Aorta (tissue), 5 donors: ENCODE data around the gene HSPA1A. TPM values are rescaled to one million over a fixed set of nuclear protein-coding genes. Genes with fewer than 3 reads are reported as not detected.

Experiments
- ATAC-seq: fragments of 200-7000 bp; cut with Tn5 transposase; one replicate; pipeline ENCODE4 v1.9.1; 2022; ENCODE audit warnings: moderate library complexity; ENCODE audit not compliant: low FRiP score
- DNase-seq, 2 donors: peaks; one replicate each; pipeline ENCODE4 v3.0.0-alpha.2; 2020
- H3K27ac ChIP-seq, 2 donors: one replicate each; pipeline ENCODE4 v1.5.1; 2013; ENCODE audit warnings: low read length in 2 of 2, mild to moderate bottlenecking in 2 of 2, moderate library complexity in 2 of 2, control low read depth in 1 of 2, inconsistent platforms in 1 of 2, low read depth in 1 of 2
- H3K27me3 ChIP-seq, 2 donors: one replicate each; pipeline ENCODE4 v1.6.1; 2013; ENCODE audit warnings: control low read depth in 1 of 2, low read length in 1 of 2, mild to moderate bottlenecking in 1 of 2, moderate library complexity in 1 of 2; ENCODE audit not compliant: insufficient read depth in 2 of 2, control insufficient read depth in 1 of 2
- H3K36me3 ChIP-seq, 2 donors: one replicate each; pipeline ENCODE4 v1.6.1; 2013; ENCODE audit warnings: control low read depth in 1 of 2, low read length in 1 of 2, mild to moderate bottlenecking in 1 of 2; ENCODE audit not compliant: insufficient read depth in 2 of 2, control insufficient read depth in 1 of 2
- H3K4me1 ChIP-seq, 2 donors: one replicate each; pipeline ENCODE4 v1.6.1; 2013; ENCODE audit warnings: low read length in 2 of 2, control low read depth in 1 of 2, mild to moderate bottlenecking in 1 of 2, moderate library complexity in 1 of 2; ENCODE audit not compliant: insufficient read depth in 2 of 2, control insufficient read depth in 1 of 2
- H3K4me3 ChIP-seq, 2 donors: one replicate each; pipeline ENCODE4 v1.5.1; 2013; ENCODE audit warnings: low read length in 2 of 2, control low read depth in 1 of 2, mild to moderate bottlenecking in 1 of 2
- H3K9me3 ChIP-seq: one replicate; pipeline ENCODE4 v1.6.1; 2013; ENCODE audit warnings: mild to moderate bottlenecking, low read length; ENCODE audit not compliant: control insufficient read depth
- WGBS, 2 donors: extraction: QIAGEN DNeasy Blood & Tissue Kit; methylation state at CpG; one replicate each; pipeline ENCODE4 v1.1.7; 2013; 5-methylcytosine and 5-hydroxymethylcytosine counted together
- intact Hi-C, 2 donors: fragments of 100-400 bp; cut with DNase I; formaldehyde crosslinking; loops; one replicate each; pipeline versions ENCODE4 v1.14.2 to v1.15.0; 2022
- polyA plus RNA-seq, 2 donors: library from polyadenylated mRNA; stranded (reverse); fragments of 200-250 nt; gene quantifications; one replicate each; pipeline ENCODE4 v1.2.3, GENCODE V29; 2013
- total RNA-seq, 2 donors: library from RNA; stranded (reverse); fragmentation: NEBNext Ultra II Directional; extraction: Animal tissue kit (Norgen Biotek cat#: 25700); gene quantifications; one replicate each; pipeline ENCODE4 v1.2.1, GENCODE V29; 2021
- donor health status: healthy with polysubstance abuse.
- donor health status: Bipolar disorder and iron deficiency.
- donor health status: DM: no; HTN: no; CAD: no.
- donor health status: DM: no; HTN: no; CAD: no.
- donor health status: DM: yes; HTN: yes; CAD: no.

Gene HSPA1A
- total and polyA plus RNA-seq, 4 donors = 55.1 to 454 (median 146) TPM

- Histone ChIP-seq H3K9me3 (no peaks in the 10 kb centered on the region), H3K4me3 (peak overlapping the region in 1 of 2 donors; percentile 12), H3K27ac (peak overlapping the region; percentile 95 to 98), H3K36me3 (no peaks in the 10 kb centered on the region), H3K4me1 (peaks cover 0 to 3% of the 10 kb centered on the region in 2 donors), H3K27me3 (peaks cover 0 to 2% of the 10 kb centered on the region in 2 donors)
- ATAC-seq = peak; percentile 76
- WGBS, 2 donors = 0% methylated on average over 13 of the region's 13 CpGs
- peak; percentile 92 to 93 for DNase-seq
- intact Hi-C loops = loop anchor here in 1 of 2 donors (1.0 kb wide), 1 partner anchor 98 kb away; the partner anchor contains the start of gene DDAH2
Observed at GRCh38 chr6:31826793-31827285, 11.5 kb downstream of the HSPA1A start.

GRCh38 chr6:31827286-31828079 is 12.1 kb downstream of the HSPA1A start, which contains the start of gene HSPA1B:
Gene HSPA1B (plus strand): TSS chr6:31827738. CDS start chr6:31827951, 213 bp downstream.
- H3K36me3 ChIP-seq = no peaks in the 10 kb centered on the region
- intact Hi-C loops = loop anchor here in 1 of 2 donors (1.0 kb wide), 1 partner anchor 98 kb away; the partner anchor contains the start of gene DDAH2

GRCh38 chr6:31829633-31830283 is 14.4 kb downstream of the HSPA1A start:
- intact Hi-C loops = loop anchor here (1.0 to 10.0 kb wide), 4 partner anchors 32 to 149 kb away; partner anchors contain the start of genes LY6G5C (in 2 of the 2), VARS1 (in 2 of the 2) and CLIC1 (in 1 of the 2)
- Histone ChIP-seq H3K27me3 (peaks cover 0 to 2% of the 10 kb centered on the region in 2 donors), H3K4me1 (peaks cover 2 to 3% of the 10 kb centered on the region in 2 donors), H3K9me3 (no peaks in the 10 kb centered on the region), H3K4me3 (peak overlapping the region; percentile 61 to 95), H3K27ac (peak overlapping the region in 1 of 2 donors; percentile 75), H3K36me3 (no peaks in the 10 kb centered on the region)
- DNase-seq = peak in 1 of 2 donors; percentile 57
- 0 to 1% methylated on average over 11 to 15 of the region's 15 CpGs for WGBS, 2 donors
- ATAC-seq = no peak

More at GRCh38 chr6:31827286-31828079, 12.1 kb downstream of the HSPA1A start, which contains the start of gene HSPA1B:
- 0% methylated on average over 50 to 52 of the region's 56 CpGs for whole genome bisulfite sequencing, 2 donors
- peak within 1 kb of the TSS; percentile 42 to 57 for H3K4me3 ChIP-seq
- peaks cover 0 to 3% of the 10 kb centered on the region in 2 donors for H3K4me1 ChIP-seq
- no peaks in the 10 kb centered on the region for H3K9me3 ChIP-seq
- ATAC-seq (peak; percentile 94), DNase-seq (peak; percentile 99)
- peaks cover 0 to 2% of the 10 kb centered on the region in 2 donors for H3K27me3 ChIP-seq
- H3K27ac ChIP-seq = peak within 1 kb of the TSS; percentile 98 to 99

- no peak for DNase-seq
- intact Hi-C loops = loop anchor here (1.0 to 10.0 kb wide), 4 partner anchors 34 to 150 kb away; partner anchors contain the start of genes LY6G5C (in 2 of the 2), VARS1 (in 2 of the 2) and CLIC1 (in 1 of the 2)
- no peaks in the 10 kb centered on the region for H3K36me3 ChIP-seq
- H3K4me3 ChIP-seq = peak overlapping the region; percentile 21 to 61
- peaks cover 2 to 3% of the 10 kb centered on the region in 2 donors for H3K4me1 ChIP-seq
- H3K27ac ChIP-seq = no peak overlapping the region
- H3K27me3 ChIP-seq = peaks cover 0 to 2% of the 10 kb centered on the region in 2 donors
- WGBS, 2 donors = 49 to 50% methylated on average over 6 of the region's 6 CpGs
- ATAC-seq = no peak
- no peaks in the 10 kb centered on the region for H3K9me3 ChIP-seq
Observed at GRCh38 chr6:31830886-31831335, 15.6 kb downstream of the HSPA1A start.

- ATAC-seq = no peak
- Histone ChIP-seq H3K4me1 (peaks cover 2 to 3% of the 10 kb centered on the region in 2 donors), H3K4me3 (no peak overlapping the region), H3K27ac (no peak overlapping the region), H3K27me3 (peaks cover 0 to 2% of the 10 kb centered on the region in 2 donors), H3K36me3 (no peaks in the 10 kb centered on the region), H3K9me3 (no peaks in the 10 kb centered on the region)
- WGBS, 2 donors = 83 to 84% methylated on average over 15 of the region's 15 CpGs
- DNase-seq = no peak
- intact Hi-C loops = loop anchor here (2.0 to 10.0 kb wide), 3 partner anchors 34 to 151 kb away; partner anchors contain the start of genes LY6G5C (in 2 of the 2) and VARS1 (in 2 of the 2)
Observed at GRCh38 chr6:31831350-31832215, 16.2 kb downstream of the HSPA1A start.

- intact Hi-C loops = loop anchor here (2.0 to 10.0 kb wide), 4 partner anchors 28 to 150 kb away; partner anchors contain the start of genes VARS1 (in 2 of the 2), LY6G5C (in 1 of the 2) and NEU1 (in 1 of the 2)
- Histone ChIP-seq H3K4me3 (peak overlapping the region; percentile 54 to 91), H3K9me3 (no peaks in the 10 kb centered on the region), H3K4me1 (peaks cover 2 to 3% of the 10 kb centered on the region in 2 donors), H3K27ac (peak overlapping the region; percentile 53 to 80), H3K36me3 (peaks cover 0 to 6% of the 10 kb centered on the region in 2 donors), H3K27me3 (no peaks in the 10 kb centered on the region)
- DNase-seq (peak; percentile 92 to 95), ATAC-seq (peak; percentile 90)
- WGBS, 2 donors = 0 to 1% methylated on average over 59 of the region's 59 CpGs
Observed at GRCh38 chr6:31834367-31835250, 19.3 kb downstream of the HSPA1A start.

GRCh38 chr6:31836047-31836473 is 20.7 kb downstream of the HSPA1A start:
- H3K36me3 ChIP-seq = peaks cover 0 to 8% of the 10 kb centered on the region in 2 donors
- no peaks in the 10 kb centered on the region for H3K9me3 ChIP-seq
- WGBS, 2 donors = 15 to 18% methylated on average over 14 of the region's 14 CpGs
- DNase-seq (no peak), ATAC-seq (no peak)
- no peak overlapping the region for H3K4me3 ChIP-seq
- no peaks in the 10 kb centered on the region for H3K27me3 ChIP-seq
- H3K27ac ChIP-seq = peak overlapping the region in 1 of 2 donors; percentile 61
- intact Hi-C loops = loop anchor here in 1 of 2 donors (10.0 kb wide), 1 partner anchor 151 kb away; the partner anchor contains the start of gene LY6G5C
- H3K4me1 ChIP-seq = peaks cover under 1 to 2% of the 10 kb centered on the region in 2 donors
